RKO (cell line): Measurements from ENCODE around the gene CFDP1.
A peak's percentile ranks its signal among the peaks of the same experiment; 100 is the strongest.

Experiments
- DNase-seq: peaks from one replicate; pipeline ENCODE4 v3.0.0-alpha.2; 2016; ENCODE audit warnings: low spot score

Gene CFDP1

GRCh38 chr16:75264999-75265910 lies 168.0 kb downstream of the CFDP1 start:
- no peak for DNase-seq

GRCh38 chr16:75264457-75264998 lies 168.8 kb downstream of the CFDP1 start:
- DNase-seq, result no peak

- DNase-seq, result no peak
Observed at GRCh38 chr16:75263963-75264445, 169.3 kb downstream of the CFDP1 start.

- DNase-seq, result no peak
Observed at GRCh38 chr16:75263291-75263962, 169.9 kb downstream of the CFDP1 start.

GRCh38 chr16:75262800-75263127 lies 170.5 kb downstream of the CFDP1 start:
- DNase-seq, result no peak

GRCh38 chr16:75262104-75262799 lies 171.1 kb downstream of the CFDP1 start:
- no peak for DNase-seq

GRCh38 chr16:75261590-75262078 lies 171.7 kb downstream of the CFDP1 start:
- no peak for DNase-seq

GRCh38 chr16:75260851-75261589 lies 172.3 kb downstream of the CFDP1 start:
- no peak for DNase-seq

- DNase-seq, result no peak
Observed at GRCh38 chr16:75258807-75259141, 174.5 kb downstream of the CFDP1 start.

GRCh38 chr16:75257886-75258806 lies 175.2 kb downstream of the CFDP1 start:
- DNase-seq, result no peak

GRCh38 chr16:75256696-75257343 lies 176.5 kb downstream of the CFDP1 start:
- no peak for DNase-seq

- DNase-seq, result no peak
Observed at GRCh38 chr16:75256059-75256571, 177.2 kb downstream of the CFDP1 start.

GRCh38 chr16:75254359-75254837 lies 178.9 kb downstream of the CFDP1 start:
- DNase-seq, result no peak

- DNase-seq, result no peak
Observed at GRCh38 chr16:75252946-75253911, 180.1 kb downstream of the CFDP1 start.

GRCh38 chr16:75252049-75252864 lies 181.0 kb downstream of the CFDP1 start:
- no peak for DNase-seq

GRCh38 chr16:75251280-75252048 lies 181.8 kb downstream of the CFDP1 start, which contains the start of gene BCAR1:
Gene BCAR1, minus strand, starts transcription at chr16:75251624. Its CDS starts 142 bp downstream, at chr16:75251482.
- DNase-seq, result peak; percentile 81
